ENCODE results near the gene TAS1R2.

GRCh38 chr1:18817316-18817715, 42.1 kb downstream of the TAS1R2 start:
- TF ChIP-seq POLR2AphosphoS5 (IDR thresholded peaks at IDR 0.05) (no peak), POLR2A (IDR thresholded peaks at IDR 0.05) (no peak)
